B cell (primary cell): ENCODE data around the gene SLC24A4. TPM values are rescaled to one million over a fixed set of nuclear protein-coding genes. Genes with fewer than 3 reads are reported as not detected.

Source experiments
- ATAC-seq: fragments of 200-7000 bp; cut with Tn5 transposase; one replicate; pipeline ENCODE4 v1.10.0; 2021; ENCODE audit warnings: low read depth, mild to moderate bottlenecking, moderate number of reproducible peaks, moderate library complexity
- CTCF ChIA-PET: fragments of 350-600 bp; sonication (Branson Sonifier 250); formaldehyde crosslinking; loops from one replicate; lab custom pipeline; 2021; ENCODE audit warnings: antibody characterized with exemption, inconsistent platforms; lab: Charles Lee
- POLR2A ChIA-PET: fragments of 350-600 bp; sonication (Branson Sonifier 250); formaldehyde crosslinking; loops from one replicate; lab custom pipeline; 2021; ENCODE audit warnings: antibody characterized with exemption; lab: Charles Lee
- DNase-seq: peaks from one replicate; pipeline ENCODE4 v3.0.0; 2013
- H2AFZ ChIP-seq: 2 replicates; pipeline ENCODE4 v1.6.1; 2012; ENCODE audit warnings: mild to moderate bottlenecking, low read depth, low read length; ENCODE audit not compliant: insufficient read depth, poor library complexity, severe bottlenecking
- H3K27ac ChIP-seq, 2 donors: 1 replicate in 1 of 2; 2 replicates in 1 of 2; pipeline ENCODE4 v1.5.1; 2012 to 2013; ENCODE audit warnings: low read length in 2 of 2, mild to moderate bottlenecking in 2 of 2, moderate library complexity in 1 of 2
- H3K27me3 ChIP-seq, 4 experiments: fragments of 200-600 bp in 1 of 4; sonication (generic) in 1 of 4; replicated peaks in 1 of 4; 1 replicate in 2 of 4; 2 replicates in 2 of 4; pipeline versions ENCODE4 v1.6.1 to v1.7.0; 2013 to 2016; ENCODE audit warnings: low read length in 3 of 4, mild to moderate bottlenecking in 2 of 4, mixed read lengths in 1 of 4, moderate library complexity in 1 of 4; ENCODE audit not compliant: insufficient read depth in 4 of 4, control insufficient read depth in 3 of 4; ENCODE audit errors: control extremely low read depth in 1 of 4
- H3K36me3 ChIP-seq, 2 experiments: replicated peaks in 1 of 2; 1 replicate in 1 of 2; 2 replicates in 1 of 2; pipeline versions ENCODE4 v1.6.1 to v1.7.1; 2013; ENCODE audit warnings: low read length in 1 of 2; ENCODE audit not compliant: insufficient read depth in 2 of 2, control insufficient read depth in 1 of 2; ENCODE audit errors: control extremely low read depth in 1 of 2, extremely low read depth in 1 of 2
- H3K4me1 ChIP-seq, 2 donors: fragments of 200-600 bp in 1 of 2; sonication (generic) in 1 of 2; 1 replicate in 1 of 2; 2 replicates in 1 of 2; pipeline versions ENCODE4 v1.5.1 to v1.6.1; 2013 to 2017; ENCODE audit warnings: low read length in 2 of 2; ENCODE audit not compliant: control insufficient read depth in 2 of 2, insufficient read depth in 2 of 2
- H3K4me2 ChIP-seq: replicated peaks from 2 replicates; pipeline ENCODE3; 2012; ENCODE audit warnings: mild to moderate bottlenecking, low read depth, low read length; ENCODE audit not compliant: poor library complexity, severe bottlenecking
- H3K4me3 ChIP-seq, 5 experiments: fragments of 200-600 bp in 1 of 5; sonication (generic) in 1 of 5; 1 replicate in 3 of 5; 2 replicates in 2 of 5; pipeline versions ENCODE4 v1.5.1 to v1.7.0; 2011 to 2016; ENCODE audit warnings: low read length in 4 of 5, mild to moderate bottlenecking in 4 of 5, low read depth in 2 of 5, control low read depth in 1 of 5, moderate library complexity in 1 of 5; ENCODE audit not compliant: insufficient read depth in 1 of 5; ENCODE audit errors: control extremely low read depth in 1 of 5, extremely low read depth in 1 of 5
- H3K79me2 ChIP-seq: fragments of 200-600 bp; sonication (generic); one replicate; pipeline ENCODE4 v1.6.0; 2016; ENCODE audit warnings: low read length; ENCODE audit not compliant: control insufficient read depth, insufficient read depth
- H3K9ac ChIP-seq: fragments of 200-600 bp; sonication (generic); 2 replicates; pipeline ENCODE4 v1.6.1; 2017; ENCODE audit warnings: mild to moderate bottlenecking, low read length, moderate library complexity
- H3K9me3 ChIP-seq, 3 donors: one replicate each; pipeline versions ENCODE4 v1.6.1 to v1.7.1; 2013; ENCODE audit warnings: low read length in 2 of 3; ENCODE audit not compliant: control insufficient read depth in 2 of 3, insufficient read depth in 1 of 3; ENCODE audit errors: control extremely low read depth in 1 of 3
- H4K20me1 ChIP-seq: 2 replicates; pipeline ENCODE4 v1.6.0; 2012; ENCODE audit warnings: mild to moderate bottlenecking, low read length; ENCODE audit not compliant: insufficient read depth, control insufficient read depth, poor library complexity, severe bottlenecking
- H3K27ac Mint-ChIP-seq: one replicate; pipeline ENCODE4 v1.8.0; 2021; ENCODE audit warnings: mixed read lengths
- H3K27me3 Mint-ChIP-seq: one replicate; pipeline ENCODE4 v1.8.0; 2021; ENCODE audit warnings: mixed read lengths
- H3K4me1 Mint-ChIP-seq: one replicate; pipeline ENCODE4 v1.8.0; 2021; ENCODE audit warnings: mixed read lengths
- H3K4me3 Mint-ChIP-seq: one replicate; pipeline ENCODE4 v1.8.0; 2021; ENCODE audit warnings: mixed read lengths
- H3K9me3 Mint-ChIP-seq: one replicate; pipeline ENCODE4 v1.8.0; 2022; ENCODE audit warnings: mixed read lengths; ENCODE audit not compliant: insufficient read depth
- EZH2 ChIP-seq: IDR thresholded peaks from 2 replicates; pipeline ENCODE4 v1.6.1; 2012; ENCODE audit warnings: borderline replicate concordance, low read depth, mild to moderate bottlenecking, moderate library complexity, low read length; ENCODE audit not compliant: insufficient read depth, poor library complexity, severe bottlenecking
- WGBS: methylation state at CpG from one replicate; pipeline ENCODE4 v1.1.5; 2013; ENCODE audit warnings: missing lambda C conversion rate; ENCODE audit not compliant: insufficient coverage; 5-methylcytosine and 5-hydroxymethylcytosine counted together
- intact Hi-C: fragments of 100-400 bp; cut with micrococcal nuclease; formaldehyde crosslinking; loops from one replicate; pipeline ENCODE4 v1.10.0; 2022
- polyA plus RNA-seq: library from polyadenylated mRNA; depleted of rRNA; stranded (reverse); fragments of >200 nt; gene quantifications from 2 replicates; pipeline ENCODE4 v1.2.3, GENCODE V29; 2012
- total RNA-seq, 2 donors: library from RNA; stranded (reverse); fragments of 120-200 nt in 1 of 2; gene quantifications; 1 replicate in 1 of 2; 2 replicates in 1 of 2; pipeline versions ENCODE4 v1.2.3 to v1.2.4, GENCODE V29; 2013 to 2022
- TF ChIP-seq, protein P1 (sequence below): fragments of 200-600 bp; IDR thresholded peaks from one replicate; pipeline ENCODE4 v1.8.0; 2022; ENCODE audit warnings: antibody characterized with exemption, mild to moderate bottlenecking

SLC24A4 gene
- total and polyA plus RNA-seq, 2 donors (not counting 1 experiment from before 2014, with no cell fraction given) = 0.19 TPM; not detected in 1

DNA sequence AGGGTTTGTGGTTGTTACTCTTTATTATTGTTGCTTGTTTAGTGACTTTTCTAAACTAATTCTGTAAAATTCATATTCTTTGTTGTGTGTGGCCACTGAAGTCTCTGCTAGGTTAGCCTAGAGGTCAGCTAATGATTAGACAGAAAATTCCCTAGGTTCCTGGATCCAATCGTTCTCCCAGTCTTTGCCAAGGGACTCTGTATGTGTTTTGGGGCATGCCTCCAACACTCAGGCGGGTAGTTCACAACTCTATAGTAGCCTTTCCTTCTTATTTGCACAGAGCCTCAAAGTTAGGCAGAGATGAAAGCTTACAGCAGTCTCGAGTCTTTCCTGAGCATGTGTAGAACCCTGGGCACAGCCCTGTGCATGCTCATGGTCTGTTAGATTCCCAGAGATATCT, 157.9 kb downstream of the SLC24A4 start:
- H3K27ac Mint-ChIP-seq = no peak overlapping the region

DNA sequence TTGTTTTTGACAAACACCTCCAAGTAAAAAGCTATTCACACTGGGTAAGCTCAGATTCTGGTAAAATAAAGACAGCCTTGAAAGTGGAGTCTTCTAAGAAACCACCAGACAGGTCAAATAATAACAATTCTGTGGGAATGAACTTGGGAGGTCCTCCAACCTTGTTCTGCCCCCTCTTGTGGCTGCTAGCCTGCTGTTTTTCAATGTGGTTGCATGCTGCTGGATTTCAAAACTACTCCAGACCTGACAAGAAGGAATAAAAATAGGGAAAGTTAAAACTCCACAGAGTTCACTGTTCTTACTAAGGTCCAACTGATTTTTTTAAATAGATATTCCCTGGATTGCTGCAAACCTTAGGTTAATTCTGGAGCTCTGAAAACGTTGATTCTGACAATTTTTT, 158.4 kb downstream of the SLC24A4 start:
- WGBS = no CpG with 5 or more reads among the region's 1 CpG
- peaks cover 3% of the 10 kb centered on the region for H3K9me3 Mint-ChIP-seq
- H3K79me2 ChIP-seq = no peaks in the 10 kb centered on the region

More for the DNA sequence above, 157.9 kb downstream of the SLC24A4 start:
- POLR2A ChIA-PET = interaction anchor here (0.6 kb wide), 1 partner anchor 88 kb away, joined by 7 read pairs; no protein-coding TSS in a partner anchor
- H3K27ac ChIP-seq = no peak overlapping the region
- ATAC-seq = no peak
- H3K36me3 ChIP-seq = no peaks in the 10 kb centered on the region
- Mint-ChIP-seq H3K27me3 (peaks cover 20% of the 10 kb centered on the region), H3K4me1 (no peaks in the 10 kb centered on the region), H3K4me3 (no peak overlapping the region), H3K9me3 (peaks cover 3% of the 10 kb centered on the region)
- CTCF ChIA-PET = no interaction called here
- H4K20me1 ChIP-seq = no peaks in the 10 kb centered on the region
- no peak overlapping the region for H3K9ac ChIP-seq
- TF ChIP-seq, protein P1, sequence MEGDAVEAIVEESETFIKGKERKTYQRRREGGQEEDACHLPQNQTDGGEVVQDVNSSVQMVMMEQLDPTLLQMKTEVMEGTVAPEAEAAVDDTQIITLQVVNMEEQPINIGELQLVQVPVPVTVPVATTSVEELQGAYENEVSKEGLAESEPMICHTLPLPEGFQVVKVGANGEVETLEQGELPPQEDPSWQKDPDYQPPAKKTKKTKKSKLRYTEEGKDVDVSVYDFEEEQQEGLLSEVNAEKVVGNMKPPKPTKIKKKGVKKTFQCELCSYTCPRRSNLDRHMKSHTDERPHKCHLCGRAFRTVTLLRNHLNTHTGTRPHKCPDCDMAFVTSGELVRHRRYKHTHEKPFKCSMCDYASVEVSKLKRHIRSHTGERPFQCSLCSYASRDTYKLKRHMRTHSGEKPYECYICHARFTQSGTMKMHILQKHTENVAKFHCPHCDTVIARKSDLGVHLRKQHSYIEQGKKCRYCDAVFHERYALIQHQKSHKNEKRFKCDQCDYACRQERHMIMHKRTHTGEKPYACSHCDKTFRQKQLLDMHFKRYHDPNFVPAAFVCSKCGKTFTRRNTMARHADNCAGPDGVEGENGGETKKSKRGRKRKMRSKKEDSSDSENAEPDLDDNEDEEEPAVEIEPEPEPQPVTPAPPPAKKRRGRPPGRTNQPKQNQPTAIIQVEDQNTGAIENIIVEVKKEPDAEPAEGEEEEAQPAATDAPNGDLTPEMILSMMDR = no peak
- TF ChIP-seq EZH2 = no peak
- H3K27me3 ChIP-seq = peaks cover 0 to 21% (median 5%) of the 10 kb centered on the region in 4 experiments
- H3K4me1 ChIP-seq = no peaks in the 10 kb centered on the region
- H2AFZ ChIP-seq = no peak overlapping the region
- 89% methylated on average over 3 of the region's 3 CpGs for WGBS
- H3K9me3 ChIP-seq = peaks cover 0 to 3% (median 0%) of the 10 kb centered on the region in 3 donors
- H3K79me2 ChIP-seq = no peaks in the 10 kb centered on the region
- H3K4me2 ChIP-seq = no peak overlapping the region
- DNase-seq = no peak
- intact Hi-C loops = no loop called here
- no peak overlapping the region for H3K4me3 ChIP-seq

More for the DNA sequence above, 158.4 kb downstream of the SLC24A4 start:
- no peaks in the 10 kb centered on the region for H3K36me3 ChIP-seq
- no peaks in the 10 kb centered on the region for H3K4me1 ChIP-seq
- H3K27ac ChIP-seq = no peak overlapping the region
- ChIA-PET CTCF (no interaction called here), POLR2A (no interaction called here)
- Mint-ChIP-seq H3K4me1 (no peaks in the 10 kb centered on the region), H3K4me3 (no peak overlapping the region), H3K27ac (no peak overlapping the region), H3K27me3 (peaks cover 22% of the 10 kb centered on the region)
- H3K4me3 ChIP-seq = no peak overlapping the region
- H3K4me2 ChIP-seq = no peak overlapping the region
- ATAC-seq = no peak
- H2AFZ ChIP-seq = no peak overlapping the region
- H3K9me3 ChIP-seq = peaks cover 0 to 3% (median 0%) of the 10 kb centered on the region in 3 donors
- H3K27me3 ChIP-seq = peaks cover 0 to 24% (median 5%) of the 10 kb centered on the region in 4 experiments
- intact Hi-C loops = no loop called here
- TF ChIP-seq, protein P1 = no peak
- no peak for TF ChIP-seq EZH2
- no peaks in the 10 kb centered on the region for H4K20me1 ChIP-seq
- no peak overlapping the region for H3K9ac ChIP-seq
- DNase-seq = no peak
